GM18858 (cell line): Measurements from ENCODE around the gene KIAA0930.
"Not testable (repeated sequence)": the region's sequence is repeated elsewhere in the genome, so short reads cannot be mapped to it uniquely, and the experiment has no call there.

Experiments
- ATAC-seq: cut with Tn5 transposase; IDR thresholded peaks from one replicate; pipeline ENCODE4 v1.9.1; 2021; ENCODE audit not compliant: unreplicated experiment

The KIAA0930 gene

GRCh38 chr22:45202333-45203149 lies 38.2 kb downstream of the KIAA0930 start:
- ATAC-seq: no peak

- ATAC-seq: no peak
These were observed 38.9 kb downstream of the KIAA0930 start for GRCh38 chr22:45201678-45202332.

GRCh38 chr22:45200860-45201511 lies 39.7 kb downstream of the KIAA0930 start:
- no peak for ATAC-seq

- ATAC-seq: no peak
These were observed 40.5 kb downstream of the KIAA0930 start for GRCh38 chr22:45200230-45200629.

- ATAC-seq: no peak
These were observed 41.0 kb downstream of the KIAA0930 start for GRCh38 chr22:45199723-45200122.

GRCh38 chr22:45198463-45198795 lies 42.3 kb downstream of the KIAA0930 start:
- ATAC-seq: no peak

GRCh38 chr22:45197606-45198462 lies 42.9 kb downstream of the KIAA0930 start:
- ATAC-seq: no peak

GRCh38 chr22:45196926-45197605 lies 43.6 kb downstream of the KIAA0930 start:
- no peak for ATAC-seq

GRCh38 chr22:45196308-45196707 lies 44.4 kb downstream of the KIAA0930 start:
- ATAC-seq: no peak

GRCh38 chr22:45195616-45196015 lies 45.1 kb downstream of the KIAA0930 start:
- no peak for ATAC-seq

- ATAC-seq: no peak
These were observed 46.0 kb downstream of the KIAA0930 start for GRCh38 chr22:45194686-45195085.

GRCh38 chr22:45192701-45193187 lies 48.0 kb downstream of the KIAA0930 start:
- ATAC-seq: no peak

- not testable (repeated sequence) for ATAC-seq
These were observed 48.9 kb downstream of the KIAA0930 start for GRCh38 chr22:45191746-45192145.

- ATAC-seq: no peak
These were observed 50.4 kb downstream of the KIAA0930 start for GRCh38 chr22:45190202-45190872.

GRCh38 chr22:45188779-45189178 lies 51.9 kb downstream of the KIAA0930 start:
- ATAC-seq: no peak

GRCh38 chr22:45187891-45188290 lies 52.8 kb downstream of the KIAA0930 start:
- ATAC-seq: no peak

GRCh38 chr22:45185718-45186514 lies 54.8 kb downstream of the KIAA0930 start:
- ATAC-seq: no peak

- ATAC-seq: no peak
These were observed 56.7 kb downstream of the KIAA0930 start for GRCh38 chr22:45183974-45184373.

- ATAC-seq: no peak
These were observed 58.9 kb downstream of the KIAA0930 start for GRCh38 chr22:45181766-45182165.
